ENCODE results near the gene MAP4K3. TPM values are rescaled to one million over a fixed set of nuclear protein-coding genes. Genes with fewer than 3 reads are reported as not detected.

MAP4K3 gene
- total and polyA plus RNA-seq, 2 of the 8 experiments (the other 6 are each of a cell fraction or from before 2014, with no cell fraction given) = 11.4 to 63.0 TPM

DNA sequence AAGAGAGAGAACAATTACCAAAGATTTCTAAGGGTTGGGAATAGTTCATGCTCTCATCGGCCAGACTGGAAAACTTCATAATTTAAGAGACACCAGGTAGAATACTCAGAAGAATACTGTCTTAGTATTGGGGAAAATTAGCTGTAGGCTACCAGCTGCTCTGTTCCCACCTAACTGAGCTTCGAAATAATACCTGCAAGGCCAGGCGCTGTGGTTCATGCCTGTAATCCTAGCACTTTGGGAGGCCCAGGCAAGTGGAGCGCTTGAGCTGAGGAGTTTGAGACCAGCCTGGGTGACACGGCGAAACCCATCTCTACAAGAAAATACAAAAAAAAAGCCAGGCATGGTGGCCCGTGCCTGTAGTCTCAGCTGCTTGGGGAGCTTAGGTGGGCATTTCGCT is 35.8 kb downstream of the MAP4K3 start (continued):
- TF ChIP-seq CTBP2 (IDR thresholded peaks at IDR 0.05; ENCODE audit: borderline replicate concordance, insufficient read depth, insufficient read length, low read length) = no peak
- TF ChIP-seq, protein P1, sequence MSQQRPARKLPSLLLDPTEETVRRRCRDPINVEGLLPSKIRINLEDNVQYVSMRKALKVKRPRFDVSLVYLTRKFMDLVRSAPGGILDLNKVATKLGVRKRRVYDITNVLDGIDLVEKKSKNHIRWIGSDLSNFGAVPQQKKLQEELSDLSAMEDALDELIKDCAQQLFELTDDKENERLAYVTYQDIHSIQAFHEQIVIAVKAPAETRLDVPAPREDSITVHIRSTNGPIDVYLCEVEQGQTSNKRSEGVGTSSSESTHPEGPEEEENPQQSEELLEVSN (IDR thresholded peaks at IDR 0.05) = no peak
- no peak for TF ChIP-seq TEAD4 (IDR thresholded peaks at IDR 0.05; ENCODE audit: low read depth, low read length)
- TF ChIP-seq SP1 (IDR thresholded peaks at IDR 0.05; ENCODE audit: low read depth, low read length) = no peak
- TF ChIP-seq BRCA1 (IDR thresholded peaks at IDR 0.05; ENCODE audit: low read depth, low read length) = no peak
- no peak for TF ChIP-seq JUND (IDR thresholded peaks at IDR 0.05; ENCODE audit: low read length)
- no peak for TF ChIP-seq GABPA (IDR thresholded peaks at IDR 0.05; ENCODE audit: borderline replicate concordance, insufficient read depth, low read length)
- TF ChIP-seq SP2 (IDR thresholded peaks at IDR 0.05; ENCODE audit: low read length) = no peak
- no peak for TF ChIP-seq MAFK (IDR thresholded peaks at IDR 0.05; ENCODE audit: low read depth, low read length)
